ENCODE data around the gene FIGNL1.

- TF ChIP-seq TARDBP (IDR thresholded peaks at IDR 0.05), result no peak
- no peak for TF ChIP-seq NFRKB (IDR thresholded peaks at IDR 0.05)
- TF ChIP-seq HDGF (IDR thresholded peaks at IDR 0.05; ENCODE audit: borderline replicate concordance), result no peak
- no peak for TF ChIP-seq FOXA1 (IDR thresholded peaks at IDR 0.05)
- no peak for TF ChIP-seq SUZ12 (IDR thresholded peaks at IDR 0.05)
- no peak for TF ChIP-seq FOXM1 (IDR thresholded peaks at IDR 0.05; ENCODE audit: borderline replicate concordance)
- TF ChIP-seq, protein P1, sequence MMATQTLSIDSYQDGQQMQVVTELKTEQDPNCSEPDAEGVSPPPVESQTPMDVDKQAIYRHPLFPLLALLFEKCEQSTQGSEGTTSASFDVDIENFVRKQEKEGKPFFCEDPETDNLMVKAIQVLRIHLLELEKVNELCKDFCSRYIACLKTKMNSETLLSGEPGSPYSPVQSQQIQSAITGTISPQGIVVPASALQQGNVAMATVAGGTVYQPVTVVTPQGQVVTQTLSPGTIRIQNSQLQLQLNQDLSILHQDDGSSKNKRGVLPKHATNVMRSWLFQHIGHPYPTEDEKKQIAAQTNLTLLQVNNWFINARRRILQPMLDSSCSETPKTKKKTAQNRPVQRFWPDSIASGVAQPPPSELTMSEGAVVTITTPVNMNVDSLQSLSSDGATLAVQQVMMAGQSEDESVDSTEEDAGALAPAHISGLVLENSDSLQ (IDR thresholded peaks at IDR 0.05), result no peak
- no peak for TF ChIP-seq SP1 (IDR thresholded peaks at IDR 0.05)
- no peak for TF ChIP-seq FOXK2 (IDR thresholded peaks at IDR 0.05)
- no peak for TF ChIP-seq BHLHE40 (IDR thresholded peaks at IDR 0.05; ENCODE audit: borderline replicate concordance)
- TF ChIP-seq L3MBTL2 (conservative IDR thresholded peaks at IDR 0.05), result no peak
- no peak for TF ChIP-seq ZNF384 (IDR thresholded peaks at IDR 0.05)
- TF ChIP-seq ELF4 (IDR thresholded peaks at IDR 0.05), result no peak
Observed at GRCh38 chr7:50394315-50394714, 55.8 kb downstream of the FIGNL1 start.
